Loucy (cell line): ENCODE results near the gene NTN1.

Experiments
- H2AFZ ChIP-seq: fragments of 200-600 bp; sonication (generic); 2 replicates; pipeline ENCODE4 v1.6.0; 2016; ENCODE audit warnings: antibody characterized with exemption, mild to moderate bottlenecking, low read length, moderate library complexity
- H3F3A ChIP-seq: fragments of 200-600 bp; 2 replicates; pipeline ENCODE4 v1.6.0; 2016; ENCODE audit warnings: antibody characterized with exemption, low read depth, mild to moderate bottlenecking
- H3K27me3 ChIP-seq: fragments of 200-600 bp; sonication (generic); 2 replicates; pipeline ENCODE4 v1.6.1; 2014; ENCODE audit warnings: low read length, mild to moderate bottlenecking; ENCODE audit not compliant: insufficient read depth, poor library complexity, severe bottlenecking
- H3K36me3 ChIP-seq: fragments of 200-600 bp; sonication (generic); 2 replicates; pipeline ENCODE4 v1.6.1; 2016; ENCODE audit warnings: low read length; ENCODE audit not compliant: insufficient read depth
- H3K4me1 ChIP-seq: fragments of 200-600 bp; sonication (generic); 2 replicates; pipeline ENCODE4 v1.5.1; 2014; ENCODE audit warnings: low read length, mild to moderate bottlenecking; ENCODE audit not compliant: insufficient read depth, poor library complexity, severe bottlenecking
- H3K4me2 ChIP-seq: fragments of 200-600 bp; sonication (generic); 2 replicates; pipeline ENCODE4 v1.6.0; 2014; ENCODE audit warnings: antibody characterized with exemption, low read length, low read depth, mild to moderate bottlenecking; ENCODE audit not compliant: poor library complexity, severe bottlenecking
- H3K4me3 ChIP-seq: fragments of 200-600 bp; sonication (generic); 2 replicates; pipeline ENCODE4 v1.5.1; 2014; ENCODE audit warnings: low read length, mild to moderate bottlenecking, mixed read lengths; ENCODE audit not compliant: poor library complexity, severe bottlenecking
- H3K79me2 ChIP-seq: fragments of 200-600 bp; sonication (generic); 2 replicates; pipeline ENCODE4 v1.6.1; 2014; ENCODE audit warnings: low read length; ENCODE audit not compliant: insufficient read depth
- H3K9ac ChIP-seq: fragments of 200-600 bp; sonication (generic); 2 replicates; pipeline ENCODE4 v1.6.0; 2014; ENCODE audit warnings: mild to moderate bottlenecking, low read depth, low read length, moderate library complexity; ENCODE audit not compliant: poor library complexity, severe bottlenecking
- H3K9me2 ChIP-seq: fragments of 200-600 bp; sonication (generic); replicated peaks from 2 replicates; pipeline ENCODE4 v1.6.1; 2016; ENCODE audit warnings: low read depth, low read length, mixed read lengths
- H3K9me3 ChIP-seq: fragments of 200-600 bp; sonication (generic); 2 replicates; pipeline ENCODE4 v1.6.1; 2014; ENCODE audit warnings: mild to moderate bottlenecking, antibody characterized with exemption, low read length, low read depth; ENCODE audit not compliant: insufficient read depth
- H4K20me1 ChIP-seq: fragments of 200-600 bp; sonication (generic); 2 replicates; pipeline ENCODE4 v1.6.0; 2014; ENCODE audit warnings: antibody characterized with exemption, low read length, mild to moderate bottlenecking; ENCODE audit not compliant: insufficient read depth, poor library complexity, severe bottlenecking
- EZH2phosphoT487 ChIP-seq: fragments of 200-600 bp; IDR thresholded peaks from 2 replicates; pipeline ENCODE4 v1.6.1; 2018; ENCODE audit warnings: antibody characterized with exemption, mild to moderate bottlenecking, moderate library complexity, borderline replicate concordance
- TF ChIP-seq, protein P1 (sequence below): fragments of 200-600 bp; sonication (generic); conservative IDR thresholded peaks from 2 replicates; pipeline ENCODE4 v1.5.1; 2014; ENCODE audit warnings: mild to moderate bottlenecking, antibody characterized with exemption, low read length

The NTN1 gene

GRCh38 chr17:9229826-9230201 is 208.5 kb downstream of the NTN1 start:
- Histone ChIP-seq H3K79me2 (no peaks in the 10 kb centered on the region), H2AFZ (no peak overlapping the region), H3K9ac (no peak overlapping the region), H4K20me1 (no peaks in the 10 kb centered on the region), H3K4me3 (no peak overlapping the region), H3K4me1 (no peaks in the 10 kb centered on the region), H3K36me3 (no peaks in the 10 kb centered on the region), H3F3A (no peaks in the 10 kb centered on the region), H3K9me3 (no peaks in the 10 kb centered on the region), H3K4me2 (no peak overlapping the region), H3K27me3 (no peaks in the 10 kb centered on the region), H3K9me2 (no peaks in the 10 kb centered on the region)
- no peak for TF ChIP-seq EZH2phosphoT487
- TF ChIP-seq, protein P1, sequence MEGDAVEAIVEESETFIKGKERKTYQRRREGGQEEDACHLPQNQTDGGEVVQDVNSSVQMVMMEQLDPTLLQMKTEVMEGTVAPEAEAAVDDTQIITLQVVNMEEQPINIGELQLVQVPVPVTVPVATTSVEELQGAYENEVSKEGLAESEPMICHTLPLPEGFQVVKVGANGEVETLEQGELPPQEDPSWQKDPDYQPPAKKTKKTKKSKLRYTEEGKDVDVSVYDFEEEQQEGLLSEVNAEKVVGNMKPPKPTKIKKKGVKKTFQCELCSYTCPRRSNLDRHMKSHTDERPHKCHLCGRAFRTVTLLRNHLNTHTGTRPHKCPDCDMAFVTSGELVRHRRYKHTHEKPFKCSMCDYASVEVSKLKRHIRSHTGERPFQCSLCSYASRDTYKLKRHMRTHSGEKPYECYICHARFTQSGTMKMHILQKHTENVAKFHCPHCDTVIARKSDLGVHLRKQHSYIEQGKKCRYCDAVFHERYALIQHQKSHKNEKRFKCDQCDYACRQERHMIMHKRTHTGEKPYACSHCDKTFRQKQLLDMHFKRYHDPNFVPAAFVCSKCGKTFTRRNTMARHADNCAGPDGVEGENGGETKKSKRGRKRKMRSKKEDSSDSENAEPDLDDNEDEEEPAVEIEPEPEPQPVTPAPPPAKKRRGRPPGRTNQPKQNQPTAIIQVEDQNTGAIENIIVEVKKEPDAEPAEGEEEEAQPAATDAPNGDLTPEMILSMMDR: no peak

GRCh38 chr17:9230346-9230745 is 209.0 kb downstream of the NTN1 start:
- Histone ChIP-seq H4K20me1 (no peaks in the 10 kb centered on the region), H3K4me2 (no peak overlapping the region), H3K4me1 (no peaks in the 10 kb centered on the region), H3K9ac (no peak overlapping the region), H3K9me2 (no peaks in the 10 kb centered on the region), H3K79me2 (no peaks in the 10 kb centered on the region), H3K9me3 (no peaks in the 10 kb centered on the region), H3K4me3 (no peak overlapping the region), H2AFZ (no peak overlapping the region), H3K36me3 (no peaks in the 10 kb centered on the region), H3K27me3 (no peaks in the 10 kb centered on the region), H3F3A (no peaks in the 10 kb centered on the region)
- no peak for TF ChIP-seq EZH2phosphoT487
- TF ChIP-seq, protein P1: no peak

- no peaks in the 10 kb centered on the region for H3K79me2 ChIP-seq
- H3K4me2 ChIP-seq: no peak overlapping the region
- no peaks in the 10 kb centered on the region for H3K27me3 ChIP-seq
- H3K9me3 ChIP-seq: no peaks in the 10 kb centered on the region
- no peak for TF ChIP-seq EZH2phosphoT487
- TF ChIP-seq, protein P1: no peak
- no peaks in the 10 kb centered on the region for H3K36me3 ChIP-seq
- no peaks in the 10 kb centered on the region for H4K20me1 ChIP-seq
- no peak overlapping the region for H3K9ac ChIP-seq
- no peaks in the 10 kb centered on the region for H3K4me1 ChIP-seq
- H3K9me2 ChIP-seq: no peaks in the 10 kb centered on the region
- no peak overlapping the region for H3K4me3 ChIP-seq
- H2AFZ ChIP-seq: no peak overlapping the region
- H3F3A ChIP-seq: no peaks in the 10 kb centered on the region
These were observed 209.6 kb downstream of the NTN1 start for GRCh38 chr17:9230861-9231260.
